CD4-positive, alpha-beta T cell treated with Interleukin-6 for 4 hours (primary cell): Measurements from ENCODE around the gene AK3.
"Not testable (repeated sequence)": the region's sequence is repeated elsewhere in the genome, so short reads cannot be mapped to it uniquely, and the experiment has no call there.

Experiments used
- DNase-seq: peaks from one replicate; pipeline ENCODE4 v3.0.0-alpha.2; 2020; ENCODE audit warnings: mixed read lengths

Gene AK3

DNA sequence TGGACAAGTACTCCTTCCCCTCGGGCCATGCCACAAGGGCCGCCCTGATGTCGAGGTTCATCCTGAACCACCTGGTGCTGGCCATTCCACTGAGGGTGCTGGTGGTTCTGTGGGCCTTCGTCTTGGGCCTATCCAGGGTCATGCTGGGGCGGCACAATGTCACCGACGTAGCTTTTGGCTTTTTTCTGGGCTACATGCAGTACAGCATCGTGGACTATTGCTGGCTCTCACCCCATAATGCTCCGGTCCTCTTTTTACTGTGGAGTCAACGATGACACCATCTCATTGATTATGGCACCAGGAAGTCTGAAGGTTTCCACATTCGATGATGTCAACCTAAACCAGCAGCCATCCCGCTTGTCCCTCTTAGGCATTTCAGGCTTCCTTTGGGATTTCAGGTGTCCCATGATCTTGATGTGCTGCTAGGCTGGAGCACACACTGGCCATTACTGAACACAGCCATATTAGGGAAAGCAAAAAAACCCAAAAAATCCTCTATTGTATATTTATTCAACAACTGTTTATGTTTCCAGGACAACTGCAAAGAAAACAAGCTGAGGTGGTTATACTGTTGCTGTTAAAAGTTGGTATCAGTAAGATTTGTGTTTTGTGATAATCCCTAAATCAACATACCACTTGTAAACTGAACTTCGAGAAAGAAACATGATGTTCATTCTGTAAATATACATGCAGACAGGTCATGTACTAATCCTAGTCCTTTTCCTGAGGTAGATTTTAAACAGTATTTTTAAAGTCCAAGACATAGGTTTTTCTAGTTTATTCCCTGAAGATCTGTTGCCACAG is 77.8 kb downstream of the AK3 start:
- no peak for DNase-seq

DNA sequence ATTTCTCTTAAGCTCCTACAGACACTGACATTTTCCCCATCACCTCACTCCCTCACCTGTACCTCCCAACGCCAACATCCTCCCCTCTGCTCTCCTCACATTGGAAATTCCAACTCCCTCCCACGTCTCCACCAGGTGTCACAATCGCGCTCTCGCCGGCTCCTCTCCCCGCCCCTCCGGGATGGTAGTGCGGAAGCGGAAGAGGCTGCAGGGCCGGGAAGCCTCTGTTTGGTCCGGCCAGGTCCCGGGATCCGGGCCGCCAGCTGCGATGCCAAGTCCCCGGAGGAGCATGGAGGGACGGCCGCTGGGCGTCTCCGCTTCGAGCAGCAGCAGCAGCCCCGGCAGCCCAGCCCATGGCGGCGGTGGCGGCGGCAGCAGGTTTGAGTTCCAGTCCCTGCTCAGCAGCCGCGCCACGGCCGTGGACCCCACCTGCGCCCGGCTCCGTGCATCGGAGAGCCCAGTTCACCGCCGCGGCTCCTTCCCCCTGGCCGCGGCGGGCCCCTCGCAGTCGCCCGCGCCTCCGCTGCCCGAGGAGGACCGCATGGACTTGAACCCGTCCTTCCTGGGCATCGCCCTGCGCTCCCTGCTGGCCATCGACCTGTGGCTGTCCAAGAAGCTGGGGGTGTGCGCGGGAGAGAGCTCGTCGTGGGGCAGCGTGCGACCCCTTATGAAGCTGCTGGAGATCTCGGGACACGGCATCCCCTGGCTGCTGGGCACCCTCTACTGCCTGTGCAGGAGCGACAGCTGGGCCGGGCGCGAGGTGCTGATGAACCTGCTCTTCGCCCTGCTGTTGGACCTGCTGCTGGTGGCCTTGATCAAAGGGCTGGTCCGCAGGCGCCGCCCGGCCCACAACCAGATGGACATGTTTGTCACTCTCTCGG is 78.7 kb downstream of the AK3 start, which contains the start of gene PLPP6:
Gene PLPP6, plus strand, starts transcription at position 187 of the 881 bp plus-strand sequence. Its CDS starts 82 bp downstream, at position 269.
- DNase-seq, result peak; percentile 81

DNA sequence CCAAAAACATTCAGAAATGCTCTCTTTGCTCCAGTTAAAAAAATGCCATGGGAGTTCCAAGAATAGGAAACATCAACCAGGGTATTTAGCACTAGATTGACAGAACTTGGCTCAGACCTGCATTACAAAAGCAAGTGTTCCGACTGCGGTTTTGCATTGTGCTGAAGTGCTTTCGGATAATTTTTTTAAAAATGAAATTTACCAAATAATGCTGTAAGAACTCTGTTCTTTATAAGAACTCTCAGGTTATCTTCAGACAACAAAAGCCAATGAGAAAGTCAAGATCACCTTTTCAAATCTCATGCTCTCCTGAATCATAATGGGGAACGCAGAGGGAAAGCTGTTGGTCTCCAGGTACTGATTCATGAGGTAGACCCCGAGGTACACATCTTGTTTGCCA is 79.4 kb downstream of the AK3 start:
- no peak for DNase-seq

DNA sequence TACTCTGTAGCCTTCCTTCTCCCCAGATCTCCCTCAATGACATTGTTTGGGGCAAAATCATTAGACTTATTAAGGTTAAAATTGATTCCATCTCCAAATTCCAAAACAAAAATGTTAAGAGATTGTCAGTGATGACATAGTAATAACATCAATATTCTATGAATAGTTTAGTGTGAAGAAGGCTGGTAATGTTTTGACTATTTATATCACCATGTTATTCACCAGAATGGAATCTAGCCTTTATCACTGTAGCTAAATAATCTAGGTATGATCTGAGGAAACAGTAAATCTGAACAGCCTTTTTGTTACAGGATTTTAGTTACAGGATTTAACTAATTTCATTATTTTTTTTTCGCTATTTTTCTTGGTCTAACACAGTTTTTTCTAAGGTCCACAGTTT is 79.8 kb downstream of the AK3 start:
- no peak for DNase-seq

DNA sequence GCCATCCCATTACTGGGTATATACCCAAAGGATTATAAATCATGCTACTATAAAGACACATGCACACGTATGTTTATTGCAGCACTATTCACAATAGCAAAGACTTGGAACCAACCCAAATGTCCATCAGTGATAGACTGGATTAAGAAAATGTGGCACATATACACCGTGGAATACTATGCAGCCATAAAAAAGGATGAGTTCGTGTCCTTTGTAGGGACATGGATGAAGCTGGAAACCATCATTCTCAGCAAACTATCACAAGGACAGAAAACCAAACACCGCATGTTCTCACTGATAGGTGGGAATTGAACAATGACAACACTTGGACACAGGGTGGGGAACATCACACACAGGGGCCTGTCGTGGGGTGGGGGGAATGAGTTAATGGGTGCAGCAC is 80.3 kb downstream of the AK3 start:
- DNase-seq, result not testable (repeated sequence)
